Measurements from ENCODE around the gene UPF2. TPM values are rescaled to one million over a fixed set of nuclear protein-coding genes. Genes with fewer than 3 reads are reported as not detected.

Gene UPF2
- polyA plus RNA-seq, 4 donors, result 11.3 to 44.6 (median 29.7) TPM

DNA sequence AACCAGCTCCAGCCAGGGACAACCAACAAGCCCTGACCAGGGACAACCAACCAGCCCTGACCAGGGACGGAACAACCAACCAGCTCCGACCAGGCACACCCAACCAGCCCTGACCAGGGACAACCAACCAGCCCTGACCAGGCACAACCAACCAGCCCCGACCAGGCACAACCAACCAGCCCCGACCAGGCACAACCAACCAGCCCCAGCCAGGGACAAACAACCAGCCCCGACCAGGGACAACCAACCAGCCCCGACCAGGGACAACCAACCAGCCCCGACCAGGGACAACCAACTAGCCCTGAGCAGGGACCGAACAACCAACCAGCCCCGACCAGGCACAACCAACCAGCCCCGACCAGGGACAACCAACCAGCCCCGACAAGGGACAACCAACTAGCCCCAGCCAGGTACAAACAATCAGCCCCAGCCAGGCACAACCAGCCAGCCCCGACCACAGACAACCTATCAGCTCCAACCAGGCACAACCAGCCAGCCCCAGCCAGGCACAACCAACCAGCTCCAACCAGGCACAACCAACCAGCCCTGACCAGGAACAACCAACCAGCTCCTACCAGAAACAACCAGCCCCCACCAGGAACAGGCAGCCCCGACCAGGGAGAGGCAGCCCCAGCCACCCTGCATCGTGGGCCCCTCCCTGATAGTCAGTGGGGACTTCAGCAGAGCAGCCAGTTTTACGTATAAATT is 163.1 kb downstream of the UPF2 start:
- H3K4me3 ChIP-seq (ENCODE audit: low read depth in 1 of 3, low read length in 3 of 3), result no peak overlapping the region

DNA sequence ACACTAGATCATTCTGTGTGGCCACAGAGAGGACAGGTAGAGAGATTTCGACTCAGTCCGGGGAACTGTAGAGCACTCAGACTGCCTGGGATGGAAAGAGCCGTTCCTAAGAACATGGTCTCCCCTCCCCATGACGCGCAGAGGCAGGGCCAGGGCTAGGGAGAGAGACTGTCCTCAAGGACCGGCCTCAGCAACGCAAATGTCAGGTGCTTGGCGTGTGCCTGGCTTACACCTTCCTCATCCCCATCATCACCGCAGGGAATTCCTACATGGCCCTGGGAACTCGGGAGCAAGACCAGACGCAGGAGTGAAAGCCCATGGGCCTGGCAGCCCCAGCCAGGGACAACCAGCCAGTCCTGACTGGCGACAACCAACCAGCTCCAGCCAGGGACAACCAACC is 163.8 kb downstream of the UPF2 start:
- Histone ChIP-seq H3K27ac (ENCODE audit: low read depth in 1 of 3, low read length in 2 of 3) (no peak overlapping the region), H3K36me3 (ENCODE audit: control insufficient read depth in 3 of 3, insufficient read depth in 2 of 3, low read depth in 1 of 3, low read length in 3 of 3) (no peaks in the 10 kb centered on the region), H3K27me3 (ENCODE audit: control insufficient read depth in 3 of 3, insufficient read depth in 3 of 3, low read length in 3 of 3) (no peaks in the 10 kb centered on the region), H3K4me1 (ENCODE audit: control insufficient read depth in 3 of 3, insufficient read depth in 2 of 3, low read depth in 1 of 3, low read length in 2 of 3) (peaks cover 7 to 56% (median 17%) of the 10 kb centered on the region in 3 donors), H3K9me3 (ENCODE audit: control insufficient read depth in 2 of 2, insufficient read depth in 1 of 2, low read depth in 1 of 2, low read length in 1 of 2) (no peaks in the 10 kb centered on the region), H3K4me3 (ENCODE audit: low read depth in 1 of 3, low read length in 3 of 3) (no peak overlapping the region)
- FAIRE-seq (no peak), DNase-seq (no peak)
- WGBS, 3 donors, result 86 to 88% (median 87%) methylated on average over 11 to 12 of the region's 12 CpGs

More for the DNA sequence above, 163.1 kb downstream of the UPF2 start:
- peaks cover 7 to 53% (median 14%) of the 10 kb centered on the region in 3 donors for H3K4me1 ChIP-seq (ENCODE audit: control insufficient read depth in 3 of 3, insufficient read depth in 2 of 3, low read depth in 1 of 3, low read length in 2 of 3)
- no peak overlapping the region for H3K27ac ChIP-seq (ENCODE audit: low read depth in 1 of 3, low read length in 2 of 3)
- no peaks in the 10 kb centered on the region for H3K36me3 ChIP-seq (ENCODE audit: control insufficient read depth in 3 of 3, insufficient read depth in 2 of 3, low read depth in 1 of 3, low read length in 3 of 3)
- no peaks in the 10 kb centered on the region for H3K9me3 ChIP-seq (ENCODE audit: control insufficient read depth in 2 of 2, insufficient read depth in 1 of 2, low read depth in 1 of 2, low read length in 1 of 2)
- DNase-seq (no peak), FAIRE-seq (no peak)
- no peaks in the 10 kb centered on the region for H3K27me3 ChIP-seq (ENCODE audit: control insufficient read depth in 3 of 3, insufficient read depth in 3 of 3, low read length in 3 of 3)
- 85 to 91% (median 87%) methylated on average over 15 of the region's 15 CpGs for WGBS, 3 donors

DNA sequence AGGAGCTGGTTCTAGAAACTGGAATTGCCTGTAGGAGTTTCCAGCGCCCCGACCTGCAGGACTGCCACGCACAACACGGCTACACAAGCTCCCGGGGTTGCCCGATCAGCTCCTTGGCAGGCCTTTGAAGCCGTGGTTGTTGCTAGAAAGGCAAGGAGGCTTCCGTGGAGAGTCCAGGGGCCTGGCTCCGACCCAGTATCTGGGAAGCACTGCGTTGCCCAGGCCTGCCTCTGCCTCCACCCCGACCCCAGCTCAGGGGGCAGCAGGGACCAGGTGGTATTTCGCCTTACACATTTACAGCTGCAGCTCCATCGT is 165.1 kb downstream of the UPF2 start:
- FAIRE-seq (no peak), DNase-seq (no peak)
- Histone ChIP-seq H3K27me3 (ENCODE audit: control insufficient read depth in 3 of 3, insufficient read depth in 3 of 3, low read length in 3 of 3) (no peaks in the 10 kb centered on the region), H3K4me3 (ENCODE audit: low read depth in 1 of 3, low read length in 3 of 3) (no peak overlapping the region), H3K9me3 (ENCODE audit: control insufficient read depth in 2 of 2, insufficient read depth in 1 of 2, low read depth in 1 of 2, low read length in 1 of 2) (no peaks in the 10 kb centered on the region), H3K27ac (ENCODE audit: low read depth in 1 of 3, low read length in 2 of 3) (peak overlapping the region in 1 of 3 donors; percentile 69), H3K36me3 (ENCODE audit: control insufficient read depth in 3 of 3, insufficient read depth in 2 of 3, low read depth in 1 of 3, low read length in 3 of 3) (no peaks in the 10 kb centered on the region), H3K4me1 (ENCODE audit: control insufficient read depth in 3 of 3, insufficient read depth in 2 of 3, low read depth in 1 of 3, low read length in 2 of 3) (peaks cover 7 to 54% (median 17%) of the 10 kb centered on the region in 3 donors)
- 78 to 82% (median 79%) methylated on average over 13 of the region's 13 CpGs for WGBS, 3 donors

DNA sequence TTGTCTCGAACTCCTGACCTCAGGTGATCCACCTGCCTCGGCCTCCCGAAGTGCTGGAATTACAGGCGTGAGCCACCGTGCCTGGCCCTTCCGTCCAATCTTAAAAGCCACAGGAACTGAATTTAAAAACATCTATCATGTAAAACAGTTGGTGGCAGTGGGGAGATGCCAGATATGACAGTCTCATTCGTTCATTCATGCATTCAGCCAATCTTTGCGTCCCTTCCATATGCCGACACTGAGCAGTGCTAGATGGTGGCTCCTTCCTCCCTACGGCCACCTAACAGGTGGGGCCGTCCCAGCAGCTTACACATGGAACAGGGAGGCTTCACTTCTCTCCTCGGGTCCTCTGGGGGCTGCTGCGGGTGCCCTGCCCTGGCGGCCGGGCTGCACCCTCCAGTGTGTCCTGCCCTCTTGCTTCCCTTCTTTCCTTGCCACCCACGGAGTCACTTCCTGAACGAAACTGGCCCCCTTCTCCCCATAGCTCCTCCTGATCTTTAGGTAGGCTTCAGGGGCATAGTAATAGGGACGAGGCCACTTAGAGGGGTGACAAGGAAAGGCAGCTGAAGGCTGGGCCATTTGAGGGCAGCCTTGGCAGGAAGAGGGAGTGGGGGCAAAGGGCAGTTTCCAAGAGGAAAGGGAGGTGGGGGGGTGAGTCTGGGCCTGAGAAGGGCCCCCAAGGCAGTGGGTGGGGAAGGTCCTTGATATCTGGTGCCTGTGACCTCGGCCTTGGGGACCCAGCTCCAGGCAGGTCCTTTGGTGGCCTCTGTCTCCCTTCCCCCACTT is 165.6 kb downstream of the UPF2 start:
- H3K27me3 ChIP-seq (ENCODE audit: control insufficient read depth in 3 of 3, insufficient read depth in 3 of 3, low read length in 3 of 3), result no peaks in the 10 kb centered on the region
- WGBS, 3 donors, result 80 to 88% (median 84%) methylated on average over 19 of the region's 19 CpGs
- H3K4me1 ChIP-seq (ENCODE audit: control insufficient read depth in 3 of 3, insufficient read depth in 2 of 3, low read depth in 1 of 3, low read length in 2 of 3), result peaks cover 7 to 51% (median 17%) of the 10 kb centered on the region in 3 donors
- H3K9me3 ChIP-seq (ENCODE audit: control insufficient read depth in 2 of 2, insufficient read depth in 1 of 2, low read depth in 1 of 2, low read length in 1 of 2), result no peaks in the 10 kb centered on the region
- H3K36me3 ChIP-seq (ENCODE audit: control insufficient read depth in 3 of 3, insufficient read depth in 2 of 3, low read depth in 1 of 3, low read length in 3 of 3), result no peaks in the 10 kb centered on the region
- H3K27ac ChIP-seq (ENCODE audit: low read depth in 1 of 3, low read length in 2 of 3), result peak overlapping the region in 1 of 3 donors; percentile 69
- DNase-seq, result peak in 1 of 2 donors; percentile 79
- no peak for FAIRE-seq
- no peak overlapping the region for H3K4me3 ChIP-seq (ENCODE audit: low read depth in 1 of 3, low read length in 3 of 3)

DNA sequence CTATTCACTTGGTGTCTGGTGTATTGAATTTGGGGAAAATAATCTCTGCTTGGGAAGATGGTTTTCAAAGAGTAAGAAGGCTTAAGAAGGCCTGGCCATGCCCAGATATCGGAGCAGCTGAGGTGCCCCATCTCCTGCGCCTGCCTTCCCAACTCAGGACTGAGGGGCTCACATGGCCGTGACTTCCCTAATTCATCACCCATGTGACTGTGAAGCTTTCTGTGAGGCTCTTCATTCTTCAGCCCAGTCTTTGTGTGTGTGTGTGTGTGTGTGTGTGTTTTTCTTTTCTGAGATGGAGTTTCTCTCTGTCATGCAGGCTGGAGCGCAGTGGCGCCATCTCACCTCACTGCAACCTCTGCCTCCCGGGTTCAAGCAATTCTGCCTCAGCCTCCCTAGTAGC is 166.3 kb downstream of the UPF2 start:
- 92 to 99% (median 95%) methylated on average over 6 of the region's 6 CpGs for WGBS, 3 donors
- H3K27me3 ChIP-seq (ENCODE audit: control insufficient read depth in 3 of 3, insufficient read depth in 3 of 3, low read length in 3 of 3), result no peaks in the 10 kb centered on the region
- DNase-seq (no peak), FAIRE-seq (no peak)
- H3K36me3 ChIP-seq (ENCODE audit: control insufficient read depth in 3 of 3, insufficient read depth in 2 of 3, low read depth in 1 of 3, low read length in 3 of 3), result no peaks in the 10 kb centered on the region
- no peaks in the 10 kb centered on the region for H3K9me3 ChIP-seq (ENCODE audit: control insufficient read depth in 2 of 2, insufficient read depth in 1 of 2, low read depth in 1 of 2, low read length in 1 of 2)
- peaks cover 7 to 47% (median 20%) of the 10 kb centered on the region in 3 donors for H3K4me1 ChIP-seq (ENCODE audit: control insufficient read depth in 3 of 3, insufficient read depth in 2 of 3, low read depth in 1 of 3, low read length in 2 of 3)
- H3K4me3 ChIP-seq (ENCODE audit: low read depth in 1 of 3, low read length in 3 of 3), result no peak overlapping the region
- H3K27ac ChIP-seq (ENCODE audit: low read depth in 1 of 3, low read length in 2 of 3), result peak overlapping the region in 2 of 3 donors; percentile 8 to 69

DNA sequence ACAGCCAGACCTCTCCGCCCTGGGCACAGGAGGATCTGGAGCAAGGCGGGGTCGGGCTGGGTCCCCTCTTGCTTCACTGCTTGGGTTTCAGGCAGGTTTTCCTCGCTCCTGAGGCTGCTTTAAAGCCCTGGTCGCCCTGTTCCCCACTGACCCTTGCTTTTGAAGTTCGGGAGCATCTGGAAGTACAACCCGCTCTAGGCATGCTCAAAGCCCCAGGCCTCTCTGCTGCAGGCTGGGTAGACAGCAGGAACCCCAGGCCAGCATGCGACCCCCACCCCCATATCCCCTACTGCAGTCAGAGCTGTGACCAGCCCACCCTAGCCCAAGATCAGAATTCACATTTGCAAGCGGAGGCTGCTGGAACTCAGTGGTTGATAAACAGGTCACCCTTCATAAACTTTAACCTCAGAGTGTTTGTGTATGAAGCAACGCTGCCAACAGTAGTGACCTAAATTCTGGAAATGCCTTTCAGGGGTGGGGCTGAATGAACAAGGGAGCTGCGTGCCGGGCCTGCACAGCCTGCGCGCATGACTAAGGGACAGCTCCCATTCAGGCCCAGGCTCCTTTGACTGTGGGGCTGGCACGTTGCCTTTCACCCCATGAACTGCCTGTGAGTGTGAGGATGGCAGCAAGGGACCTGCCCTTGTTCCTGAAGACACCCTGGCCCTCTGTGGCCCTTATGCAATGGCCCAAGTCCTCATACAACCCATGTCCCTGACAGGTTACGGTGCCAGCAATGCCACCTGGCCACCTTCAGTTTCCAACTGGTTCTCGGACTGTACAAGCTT is 166.9 kb downstream of the UPF2 start:
- Histone ChIP-seq H3K4me3 (ENCODE audit: low read depth in 1 of 3, low read length in 3 of 3) (no peak overlapping the region), H3K36me3 (ENCODE audit: control insufficient read depth in 3 of 3, insufficient read depth in 2 of 3, low read depth in 1 of 3, low read length in 3 of 3) (no peaks in the 10 kb centered on the region), H3K4me1 (ENCODE audit: control insufficient read depth in 3 of 3, insufficient read depth in 2 of 3, low read depth in 1 of 3, low read length in 2 of 3) (peaks cover 7 to 47% (median 20%) of the 10 kb centered on the region in 3 donors), H3K27ac (ENCODE audit: low read depth in 1 of 3, low read length in 2 of 3) (peak overlapping the region in 2 of 3 donors; percentile 8 to 69), H3K27me3 (ENCODE audit: control insufficient read depth in 3 of 3, insufficient read depth in 3 of 3, low read length in 3 of 3) (no peaks in the 10 kb centered on the region), H3K9me3 (ENCODE audit: control insufficient read depth in 2 of 2, insufficient read depth in 1 of 2, low read depth in 1 of 2, low read length in 1 of 2) (no peaks in the 10 kb centered on the region)
- DNase-seq (peak; percentile 90 to 93), FAIRE-seq (no peak)
- WGBS, 3 donors, result 30 to 60% (median 53%) methylated on average over 17 of the region's 17 CpGs

DNA sequence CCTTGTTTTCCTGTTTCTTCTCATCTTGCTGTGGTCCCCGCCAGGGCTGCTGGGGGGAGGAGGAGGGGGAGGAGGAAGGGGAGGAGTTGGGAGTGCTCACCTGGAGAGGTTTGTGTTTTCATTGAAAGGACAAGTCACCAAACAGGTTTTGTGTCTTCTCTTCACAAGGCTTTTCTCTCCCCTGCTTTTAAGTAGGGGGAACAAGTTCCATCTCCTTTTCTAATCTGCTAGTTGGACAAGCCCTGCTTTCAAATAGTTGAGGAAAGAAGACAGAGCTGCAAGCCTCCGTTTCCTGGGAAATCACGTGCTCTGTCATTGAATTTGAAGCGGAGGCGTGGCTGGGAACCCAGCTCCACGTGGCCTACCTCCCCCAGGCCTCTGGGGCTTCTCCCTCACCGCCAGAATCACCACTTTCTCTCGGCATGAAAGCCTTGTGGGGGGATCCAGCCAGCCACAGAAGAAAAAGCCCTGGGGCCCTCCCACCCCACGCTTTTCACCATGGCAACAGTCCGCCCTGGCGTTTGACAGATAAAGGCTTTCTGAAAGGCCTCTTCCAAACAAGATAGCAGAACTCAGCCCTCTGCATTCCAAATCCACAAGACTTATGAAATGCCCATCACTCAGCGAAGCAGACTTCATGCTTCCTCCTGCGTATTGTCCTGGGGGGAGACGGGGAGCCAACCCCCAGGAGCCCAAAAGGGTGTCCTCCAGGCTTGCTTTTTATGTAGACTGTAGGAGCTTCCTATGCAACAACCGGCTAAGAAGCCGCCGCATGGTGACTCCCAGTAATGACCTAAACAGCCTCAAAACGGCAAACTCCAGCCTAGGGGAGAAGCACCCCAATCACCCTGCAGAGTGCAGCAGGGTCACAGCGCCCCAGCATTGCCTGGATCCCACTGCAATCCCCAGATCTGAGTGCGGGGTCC is 167.8 kb downstream of the UPF2 start:
- Histone ChIP-seq H3K36me3 (ENCODE audit: control insufficient read depth in 3 of 3, insufficient read depth in 2 of 3, low read depth in 1 of 3, low read length in 3 of 3) (peaks cover 0 to 3% (median 0%) of the 10 kb centered on the region in 3 donors), H3K27ac (ENCODE audit: low read depth in 1 of 3, low read length in 2 of 3) (peak overlapping the region in 1 of 3 donors; percentile 57), H3K4me1 (ENCODE audit: control insufficient read depth in 3 of 3, insufficient read depth in 2 of 3, low read depth in 1 of 3, low read length in 2 of 3) (peaks cover 7 to 47% (median 20%) of the 10 kb centered on the region in 3 donors), H3K9me3 (ENCODE audit: control insufficient read depth in 2 of 2, insufficient read depth in 1 of 2, low read depth in 1 of 2, low read length in 1 of 2) (no peaks in the 10 kb centered on the region), H3K27me3 (ENCODE audit: control insufficient read depth in 3 of 3, insufficient read depth in 3 of 3, low read length in 3 of 3) (no peaks in the 10 kb centered on the region), H3K4me3 (ENCODE audit: low read depth in 1 of 3, low read length in 3 of 3) (no peak overlapping the region)
- FAIRE-seq (no peak), DNase-seq (peak; percentile 19 to 82)
- 35 to 42% (median 38%) methylated on average over 20 of the region's 20 CpGs for WGBS, 3 donors

Measured in small intestine (tissue), 7 donors.